K562 (cell line): ENCODE data around the gene TXNRD2. TPM values are rescaled to one million over a fixed set of nuclear protein-coding genes. Genes with fewer than 3 reads are reported as not detected.

ENCODE experiments used
- CEBPG ChIP-seq, 3 experiments: fragments of 200-800 bp in 1 of 3; sonication (Bioruptor generic) in 1 of 3; sonication (generic) in 1 of 3; formaldehyde crosslinking in 1 of 3; IDR thresholded peaks in 2 of 3; conservative IDR thresholded peaks in 1 of 3; 2 replicates each; pipeline versions ENCODE4 v1.6.1 to v1.8.0; 2016 to 2022; ENCODE audit warnings: missing compliant biosample characterization in 2 of 3, missing genetic modification characterization in 2 of 3, mild to moderate bottlenecking in 1 of 3, missing genetic modification reagents in 1 of 3
- DDX20 ChIP-seq: fragments of 450-650 bp; IDR thresholded peaks from 2 replicates; pipeline ENCODE4 v1.6.1; 2016; ENCODE audit warnings: missing genetic modification characterization, low read depth, mild to moderate bottlenecking, missing compliant biosample characterization, moderate library complexity
- ETV1 ChIP-seq: fragments of 450-650 bp; conservative IDR thresholded peaks from 2 replicates; pipeline ENCODE4 v1.6.1; 2016; ENCODE audit warnings: missing genetic modification characterization, control low read depth, low read depth, missing compliant biosample characterization
- GTF2E2 ChIP-seq: fragments of 200-800 bp; sonication (Bioruptor generic); IDR thresholded peaks from 2 replicates; pipeline ENCODE4 v1.6.1; 2016; ENCODE audit warnings: missing genetic modification characterization, missing compliant biosample characterization
- MCM2 ChIP-seq: fragments of 450-650 bp; IDR thresholded peaks from 2 replicates; pipeline ENCODE4 v1.6.1; 2017; ENCODE audit warnings: low read depth, mild to moderate bottlenecking
- MEF2D ChIP-seq: conservative IDR thresholded peaks from 2 replicates; pipeline ENCODE4 v1.6.1; 2016; ENCODE audit warnings: low read depth, missing genetic modification characterization, missing compliant biosample characterization
- NBN ChIP-seq: fragments of 450-650 bp; IDR thresholded peaks from 2 replicates; pipeline ENCODE4 v1.6.1; 2016; ENCODE audit warnings: low read depth, mild to moderate bottlenecking
- NFIX ChIP-seq: fragments of 250-450 bp; sonication (Bioruptor Pico); IDR thresholded peaks from 2 replicates; pipeline ENCODE4 v1.4.0; 2020; ENCODE audit warnings: low read depth, mild to moderate bottlenecking, moderate library complexity
- OTX1 ChIP-seq: fragments of 450-650 bp; formaldehyde crosslinking; IDR thresholded peaks from 2 replicates; pipeline ENCODE4 v1.4.0; 2022; ENCODE audit warnings: mild to moderate bottlenecking
- TCF3 ChIP-seq: sonication (generic); formaldehyde crosslinking; IDR thresholded peaks from 2 replicates; pipeline ENCODE4 v1.4.0; 2020; ENCODE audit warnings: mild to moderate bottlenecking, missing genetic modification reagents
- ZC3H4 ChIP-seq: sonication (generic); formaldehyde crosslinking; IDR thresholded peaks from 2 replicates; pipeline ENCODE4 v1.9.0; 2021; ENCODE audit warnings: missing genetic modification reagents, borderline replicate concordance
- ZNF551 ChIP-seq: fragments of 250-450 bp; sonication (Bioruptor Pico); IDR thresholded peaks from 2 replicates; pipeline ENCODE4 v1.5.0; 2021; ENCODE audit warnings: mild to moderate bottlenecking, moderate library complexity
- ZNF764 ChIP-seq: fragments of 250-450 bp; sonication (Bioruptor Pico); IDR thresholded peaks from 2 replicates; pipeline ENCODE4 v1.4.0; 2020; ENCODE audit warnings: low read depth, mild to moderate bottlenecking, moderate library complexity
- polyA plus RNA-seq, 8 experiments: library from polyadenylated mRNA; depleted of rRNA in 4 of 8; stranded (reverse) in 5 of 8; unstranded in 3 of 8; fragments of >200 nt; fragmentation: Nextera tagmentation in 2 of 8; fragmentation: Illumina TruSeq in 1 of 8; extraction: Ambion mirVana in 2 of 8; extraction: Trizol in 1 of 8; gene quantifications; 2 replicates each; pipeline versions ENCODE4 v1.2.1 to v1.2.3, GENCODE V29; 2011 to 2014; ENCODE audit warnings: inconsistent platforms in 1 of 8, missing spikeins in 1 of 8
- total RNA-seq, 7 experiments: library from RNA; depleted of rRNA in 6 of 7; stranded (reverse); fragments of >200 nt in 6 of 7; fragmentation: Illumina TruSeq in 2 of 7; extraction: Trizol in 2 of 7; gene quantifications; 2 replicates each; pipeline versions ENCODE4 v1.2.1 to v1.2.3, GENCODE V29; 2011 to 2021; ENCODE audit warnings: low replicate concordance in 1 of 7
- TF ChIP-seq, protein P1 (sequence below): fragments of 250-450 bp; sonication (Bioruptor Pico); IDR thresholded peaks from 2 replicates; pipeline ENCODE4 v1.4.0; 2020; ENCODE audit warnings: mild to moderate bottlenecking, moderate library complexity
- TF ChIP-seq, protein P2 (sequence below): fragments of 250-450 bp; sonication (Bioruptor Pico); IDR thresholded peaks from 2 replicates; pipeline ENCODE4 v1.4.0; 2020
- TF ChIP-seq, protein P3 (sequence below): fragments of 250-450 bp; sonication (Bioruptor Pico); IDR thresholded peaks from 2 replicates; pipeline ENCODE4 v1.8.0; 2021; ENCODE audit warnings: moderate library complexity, mild to moderate bottlenecking, inconsistent platforms
- TF ChIP-seq, protein P4 (sequence below), 2 experiments: IDR thresholded peaks in 1 of 2; conservative IDR thresholded peaks in 1 of 2; 2 replicates each; pipeline ENCODE4 v1.6.1; 2016; ENCODE audit warnings: low read depth in 2 of 2, mild to moderate bottlenecking in 1 of 2, missing compliant biosample characterization in 1 of 2, missing genetic modification characterization in 1 of 2, moderate library complexity in 1 of 2

TXNRD2 gene
- total and polyA plus RNA-seq, 9 of the 15 experiments (the other 6 are each of a cell fraction or from before 2014, with no cell fraction given): 3.3 to 80.2 (median 49.4) TPM

DNA sequence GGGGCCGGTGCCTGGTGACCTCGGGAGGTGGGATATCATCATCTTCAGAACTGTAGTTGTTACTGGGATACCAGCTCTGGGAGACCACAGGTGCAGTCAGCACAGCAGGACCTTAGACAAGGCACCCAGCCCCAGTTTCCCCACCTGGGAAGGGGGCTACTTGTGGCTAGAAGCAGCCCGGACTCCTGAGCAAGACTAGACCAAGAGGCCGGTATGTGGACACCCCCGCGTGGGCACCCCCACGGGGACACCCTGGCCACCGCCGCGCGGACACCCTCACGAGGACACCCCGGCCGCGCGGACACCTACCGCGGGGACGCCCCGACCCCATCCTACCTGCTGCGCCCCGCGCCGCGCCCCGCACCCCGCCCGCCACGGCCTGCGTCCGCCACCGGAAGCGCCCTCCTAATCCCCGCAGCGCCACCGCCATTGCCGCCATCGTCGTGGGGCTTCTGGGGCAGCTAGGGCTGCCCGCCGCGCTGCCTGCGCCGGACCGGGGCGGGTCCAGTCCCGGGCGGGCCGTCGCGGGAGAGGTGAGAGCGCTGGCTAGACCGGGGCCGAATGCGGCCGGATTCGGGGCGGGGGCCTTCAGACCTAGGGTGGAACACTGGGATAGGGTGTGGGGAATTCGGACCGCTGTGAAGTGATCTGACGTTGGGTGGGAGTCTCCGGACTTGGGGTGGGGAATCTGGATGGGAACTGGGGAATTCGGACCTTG, at the start of gene TXNRD2, which contains the start of gene COMT (continued):
- TF ChIP-seq CEBPG (CRISPR knock-in tag; IDR thresholded peaks at IDR 0.05) (no peak), CEBPG (tag; conservative IDR thresholded peaks at IDR 0.05 in 1 of 2, IDR thresholded peaks at IDR 0.05 in 1 of 2) (peak in 1 of 2 experiments; percentile 57; a peak in 1 of 4 replicates), TCF3 (CRISPR knock-in tag) (no peak), OTX1 (peak; percentile 93), ZNF551 (no peak), MEF2D (no peak; the same call in 1 of the 2 replicates), ETV1 (tag) (0 out of 2 replicates have a peak, but pooled peaks have one; percentile 3), DDX20 (no peak), ZNF764 (CRISPR knock-in tag) (no peak), GTF2E2 (no peak), ZC3H4 (no peak), NFIX (no peak), MCM2 (no peak), NBN (no peak)
- TF ChIP-seq, protein P1, sequence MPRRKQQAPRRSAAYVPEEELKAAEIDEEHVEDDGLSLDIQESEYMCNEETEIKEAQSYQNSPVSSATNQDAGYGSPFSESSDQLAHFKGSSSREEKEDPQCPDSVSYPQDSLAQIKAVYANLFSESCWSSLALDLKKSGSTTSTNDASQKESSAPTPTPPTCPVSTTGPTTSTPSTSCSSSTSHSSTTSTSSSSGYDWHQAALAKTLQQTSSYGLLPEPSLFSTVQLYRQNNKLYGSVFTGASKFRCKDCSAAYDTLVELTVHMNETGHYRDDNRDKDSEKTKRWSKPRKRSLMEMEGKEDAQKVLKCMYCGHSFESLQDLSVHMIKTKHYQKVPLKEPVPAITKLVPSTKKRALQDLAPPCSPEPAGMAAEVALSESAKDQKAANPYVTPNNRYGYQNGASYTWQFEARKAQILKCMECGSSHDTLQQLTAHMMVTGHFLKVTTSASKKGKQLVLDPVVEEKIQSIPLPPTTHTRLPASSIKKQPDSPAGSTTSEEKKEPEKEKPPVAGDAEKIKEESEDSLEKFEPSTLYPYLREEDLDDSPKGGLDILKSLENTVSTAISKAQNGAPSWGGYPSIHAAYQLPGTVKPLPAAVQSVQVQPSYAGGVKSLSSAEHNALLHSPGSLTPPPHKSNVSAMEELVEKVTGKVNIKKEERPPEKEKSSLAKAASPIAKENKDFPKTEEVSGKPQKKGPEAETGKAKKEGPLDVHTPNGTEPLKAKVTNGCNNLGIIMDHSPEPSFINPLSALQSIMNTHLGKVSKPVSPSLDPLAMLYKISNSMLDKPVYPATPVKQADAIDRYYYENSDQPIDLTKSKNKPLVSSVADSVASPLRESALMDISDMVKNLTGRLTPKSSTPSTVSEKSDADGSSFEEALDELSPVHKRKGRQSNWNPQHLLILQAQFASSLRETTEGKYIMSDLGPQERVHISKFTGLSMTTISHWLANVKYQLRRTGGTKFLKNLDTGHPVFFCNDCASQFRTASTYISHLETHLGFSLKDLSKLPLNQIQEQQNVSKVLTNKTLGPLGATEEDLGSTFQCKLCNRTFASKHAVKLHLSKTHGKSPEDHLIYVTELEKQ (CRISPR knock-in tag): no peak
- TF ChIP-seq, protein P2, sequence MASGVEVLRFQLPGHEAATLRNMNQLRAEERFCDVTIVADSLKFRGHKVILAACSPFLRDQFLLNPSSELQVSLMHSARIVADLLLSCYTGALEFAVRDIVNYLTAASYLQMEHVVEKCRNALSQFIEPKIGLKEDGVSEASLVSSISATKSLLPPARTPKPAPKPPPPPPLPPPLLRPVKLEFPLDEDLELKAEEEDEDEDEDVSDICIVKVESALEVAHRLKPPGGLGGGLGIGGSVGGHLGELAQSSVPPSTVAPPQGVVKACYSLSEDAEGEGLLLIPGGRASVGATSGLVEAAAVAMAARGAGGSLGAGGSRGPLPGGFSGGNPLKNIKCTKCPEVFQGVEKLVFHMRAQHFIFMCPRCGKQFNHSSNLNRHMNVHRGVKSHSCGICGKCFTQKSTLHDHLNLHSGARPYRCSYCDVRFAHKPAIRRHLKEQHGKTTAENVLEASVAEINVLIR (CRISPR knock-in tag): peak; percentile 62; the same call in 1 of the 2 replicates
- TF ChIP-seq, protein P3, sequence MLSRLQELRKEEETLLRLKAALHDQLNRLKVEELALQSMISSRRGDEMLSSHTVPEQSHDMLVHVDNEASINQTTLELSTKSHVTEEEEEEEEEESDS (CRISPR knock-in tag): no peak
- TF ChIP-seq, protein P4, sequence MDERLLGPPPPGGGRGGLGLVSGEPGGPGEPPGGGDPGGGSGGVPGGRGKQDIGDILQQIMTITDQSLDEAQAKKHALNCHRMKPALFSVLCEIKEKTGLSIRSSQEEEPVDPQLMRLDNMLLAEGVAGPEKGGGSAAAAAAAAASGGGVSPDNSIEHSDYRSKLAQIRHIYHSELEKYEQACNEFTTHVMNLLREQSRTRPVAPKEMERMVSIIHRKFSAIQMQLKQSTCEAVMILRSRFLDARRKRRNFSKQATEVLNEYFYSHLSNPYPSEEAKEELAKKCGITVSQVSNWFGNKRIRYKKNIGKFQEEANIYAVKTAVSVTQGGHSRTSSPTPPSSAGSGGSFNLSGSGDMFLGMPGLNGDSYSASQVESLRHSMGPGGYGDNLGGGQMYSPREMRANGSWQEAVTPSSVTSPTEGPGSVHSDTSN (CRISPR knock-in tag; IDR thresholded peaks at IDR 0.05; ENCODE audit: low read depth): no peak
- TF ChIP-seq, protein P4 (tag; conservative IDR thresholded peaks at IDR 0.05; ENCODE audit: low read depth): no peak
